ENCODE results near the gene RFX4. TPM values are rescaled to one million over a fixed set of nuclear protein-coding genes. Genes with fewer than 3 reads are reported as not detected.

Gene RFX4
- total and polyA plus RNA-seq, 2 donors from 2014 or later, result not detected

DNA sequence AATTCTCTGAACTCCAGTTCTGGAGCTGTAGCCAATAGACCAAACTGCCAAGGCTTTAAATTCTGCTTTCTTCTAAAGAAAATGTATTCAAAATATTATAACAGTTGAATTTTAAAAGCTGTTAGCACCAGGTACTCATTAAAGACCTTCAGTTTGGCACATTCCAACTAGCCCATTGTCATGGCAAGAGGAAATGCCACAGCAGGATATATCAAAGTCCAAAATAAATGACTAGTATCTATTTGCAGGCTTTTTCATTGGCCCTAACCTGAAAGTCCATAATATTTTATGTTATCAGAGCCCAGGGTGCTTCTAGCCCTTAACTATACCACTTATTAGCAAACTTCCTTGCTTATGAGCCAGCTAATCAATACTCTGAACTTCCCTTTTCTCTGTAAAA lies 188.6 kb downstream of the RFX4 start:
- H3K9ac ChIP-seq (ENCODE audit: low read length in 3 of 3), result no peak overlapping the region
- intact Hi-C loops (cut with DNase I), result no loop called here
- no peak for FAIRE-seq
- H3K4me3 ChIP-seq (ENCODE audit: low read length in 3 of 3), result no peak overlapping the region
- no peaks in the 10 kb centered on the region for H3K27me3 ChIP-seq (ENCODE audit: control insufficient read depth, insufficient read depth, low read length)
- peaks cover 5 to 27% (median 19%) of the 10 kb centered on the region in 3 donors for H3K4me1 ChIP-seq (ENCODE audit: control insufficient read depth in 2 of 3, insufficient read depth in 2 of 3, low read depth in 1 of 3, low read length in 3 of 3)
- TF ChIP-seq CTCF (IDR thresholded peaks at IDR 0.05; ENCODE audit: borderline replicate concordance, extremely low read depth, insufficient read depth), result no peak
- no peaks in the 10 kb centered on the region for H3K36me3 ChIP-seq (ENCODE audit: control insufficient read depth in 2 of 3, insufficient read depth in 3 of 3, low read length in 3 of 3)
- H3K9me3 ChIP-seq (ENCODE audit: control insufficient read depth in 2 of 3, insufficient read depth in 1 of 3, low read length in 3 of 3), result no peaks in the 10 kb centered on the region
- no peak for DNase-seq
- H3K27ac ChIP-seq (ENCODE audit: low read depth in 2 of 2, low read length in 2 of 2), result no peak overlapping the region

GRCh38 chr12:106773286-106774004 lies 190.6 kb downstream of the RFX4 start:
- FAIRE-seq (no peak), DNase-seq (no peak)
- Histone ChIP-seq H3K9ac (ENCODE audit: low read length in 3 of 3) (peak overlapping the region; percentile 44 to 94 (median 80)), H3K36me3 (ENCODE audit: control insufficient read depth in 2 of 3, insufficient read depth in 3 of 3, low read length in 3 of 3) (no peaks in the 10 kb centered on the region), H3K4me1 (ENCODE audit: control insufficient read depth in 2 of 3, insufficient read depth in 2 of 3, low read depth in 1 of 3, low read length in 3 of 3) (peaks cover 5 to 9% (median 9%) of the 10 kb centered on the region in 3 donors), H3K27me3 (ENCODE audit: control insufficient read depth, insufficient read depth, low read length) (no peaks in the 10 kb centered on the region), H3K9me3 (ENCODE audit: control insufficient read depth in 2 of 3, insufficient read depth in 1 of 3, low read length in 3 of 3) (no peaks in the 10 kb centered on the region), H3K4me3 (ENCODE audit: low read length in 3 of 3) (peak overlapping the region; percentile 73 to 96 (median 89)), H3K27ac (ENCODE audit: low read depth in 2 of 2, low read length in 2 of 2) (peak overlapping the region; percentile 93 to 97)
- intact Hi-C loops (cut with DNase I), result no loop called here
- TF ChIP-seq CTCF (IDR thresholded peaks at IDR 0.05; ENCODE audit: borderline replicate concordance, extremely low read depth, insufficient read depth), result no peak

- TF ChIP-seq CTCF (IDR thresholded peaks at IDR 0.05; ENCODE audit: borderline replicate concordance, extremely low read depth, insufficient read depth), result no peak
- FAIRE-seq, result peak; percentile 85
Measured at GRCh38 chr12:106774005-106774807, 191.4 kb downstream of the RFX4 start, which contains the start of gene RIC8B. RIC8B (plus strand) TSS chr12:106774682; CDS start chr12:106774746, 64 bp downstream.

More at GRCh38 chr12:106774005-106774807, 191.4 kb downstream of the RFX4 start, which contains the start of gene RIC8B:
- H3K9me3 ChIP-seq (ENCODE audit: control insufficient read depth in 2 of 3, insufficient read depth in 1 of 3, low read length in 3 of 3), result no peaks in the 10 kb centered on the region
- H3K9ac ChIP-seq (ENCODE audit: low read length in 3 of 3), result peak within 1 kb of the TSS; percentile 80 to 94 (median 87)
- peak within 1 kb of the TSS; percentile 96 to 97 for H3K27ac ChIP-seq (ENCODE audit: low read depth in 2 of 2, low read length in 2 of 2)
- H3K36me3 ChIP-seq (ENCODE audit: control insufficient read depth in 2 of 3, insufficient read depth in 3 of 3, low read length in 3 of 3), result no peaks in the 10 kb centered on the region
- intact Hi-C loops (cut with DNase I), result no loop called here
- peaks cover 4 to 9% (median 5%) of the 10 kb centered on the region in 3 donors for H3K4me1 ChIP-seq (ENCODE audit: control insufficient read depth in 2 of 3, insufficient read depth in 2 of 3, low read depth in 1 of 3, low read length in 3 of 3)
- DNase-seq, result peak; percentile 98 to 100 (median 98)
- peak within 1 kb of the TSS; percentile 73 to 96 (median 89) for H3K4me3 ChIP-seq (ENCODE audit: low read length in 3 of 3)
- H3K27me3 ChIP-seq (ENCODE audit: control insufficient read depth, insufficient read depth, low read length), result no peaks in the 10 kb centered on the region
